ENCODE results near the gene PICALM. TPM values are rescaled to one million over a fixed set of nuclear protein-coding genes. Genes with fewer than 3 reads are reported as not detected.

Gene PICALM
- polyA plus RNA-seq, 10 donors, result 103 to 178 (median 136) TPM

DNA sequence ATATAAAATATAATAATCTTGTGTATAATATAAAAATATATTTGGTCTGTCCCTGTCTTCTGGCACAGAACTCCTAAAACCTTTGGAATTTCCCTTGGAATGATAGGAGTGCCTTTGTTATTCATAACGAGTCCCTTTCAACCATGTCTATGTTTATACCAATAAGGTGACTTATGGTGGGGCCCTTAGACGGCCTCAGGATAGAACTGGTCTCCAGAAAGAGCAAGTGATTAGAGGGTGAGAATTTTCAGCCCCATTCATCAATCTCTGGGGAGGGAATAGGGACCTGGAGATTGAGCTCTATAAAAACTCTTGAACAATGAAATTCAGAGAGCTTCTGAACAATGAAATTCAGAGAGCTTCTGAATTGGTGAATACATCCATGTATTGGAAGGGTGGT is 18.4 kb upstream of the PICALM start:
- no peak for DNase-seq

DNA sequence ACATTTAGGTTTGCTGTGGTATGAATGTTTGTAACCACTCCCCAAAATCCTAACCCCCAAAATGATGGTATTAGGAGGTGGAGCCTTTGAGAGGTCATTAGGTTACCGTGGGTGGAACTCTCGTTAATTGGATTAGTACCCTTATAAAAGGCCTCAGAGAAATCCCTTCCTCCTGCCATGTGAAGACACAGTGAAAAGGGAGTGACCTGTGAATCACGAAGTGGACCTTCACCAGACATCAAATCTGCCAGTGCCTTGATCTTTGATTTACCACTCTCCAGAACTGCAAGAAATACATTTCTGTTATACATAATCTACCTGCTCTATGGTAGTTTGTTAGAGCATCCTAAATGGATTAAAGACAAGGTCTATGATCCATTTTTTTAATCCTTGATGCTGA is 12.6 kb upstream of the PICALM start:
- DNase-seq, result no peak

DNA sequence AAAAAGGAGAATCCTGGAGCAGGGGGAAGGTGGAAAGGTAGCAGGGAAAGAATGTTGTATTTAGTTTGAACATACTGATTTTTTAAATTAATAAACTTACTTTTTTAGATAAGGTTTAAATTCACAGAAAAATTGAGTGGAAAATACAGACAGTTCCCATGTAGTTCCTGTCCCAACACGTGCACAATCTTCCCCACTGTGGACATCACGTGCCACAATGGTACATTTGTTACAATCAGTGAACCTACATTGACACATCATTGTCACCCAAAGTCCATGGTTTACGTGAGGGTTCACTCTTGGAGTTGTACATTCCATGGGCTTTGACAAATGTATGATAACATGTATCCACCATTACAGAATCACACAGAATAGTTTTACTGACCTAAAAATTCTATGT is 10.5 kb upstream of the PICALM start:
- DNase-seq, result no peak

DNA sequence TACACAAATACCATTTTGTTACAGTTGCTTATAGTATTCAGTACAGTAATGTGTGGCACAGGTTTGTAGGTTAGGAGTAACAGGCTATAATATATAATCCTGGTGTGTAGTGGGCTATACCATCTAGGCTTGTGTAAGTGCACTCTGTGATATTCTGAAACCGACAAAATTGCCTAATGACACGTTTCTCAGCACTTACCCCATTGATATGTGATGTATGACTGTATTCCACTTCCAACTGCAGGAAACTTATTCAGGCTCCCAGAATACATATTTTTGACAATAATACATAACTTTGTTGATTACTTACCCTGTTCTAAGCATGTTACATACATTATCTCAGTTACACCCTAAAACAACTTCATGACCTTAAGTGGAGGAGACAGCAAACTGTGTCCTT is 5.1 kb upstream of the PICALM start:
- no peak for DNase-seq

DNA sequence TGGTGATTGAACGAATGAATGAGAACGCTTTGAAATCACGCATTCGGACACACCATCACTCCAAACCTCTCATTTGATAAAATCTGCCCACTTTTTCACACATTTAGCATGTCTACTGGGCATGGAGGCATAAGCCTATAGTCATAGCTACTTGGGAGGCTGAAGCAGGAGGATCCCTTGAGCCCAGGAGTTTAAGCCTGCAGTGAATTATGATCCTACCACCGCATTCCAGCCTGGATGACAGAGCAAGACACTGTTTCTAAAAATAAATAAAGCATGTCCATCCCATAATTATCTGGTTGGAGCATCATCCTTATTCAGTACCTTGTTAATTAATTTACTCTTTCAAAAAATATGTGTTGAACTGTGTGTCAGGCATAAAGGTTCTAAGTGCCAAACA is 3.3 kb upstream of the PICALM start:
- DNase-seq, result no peak

DNA sequence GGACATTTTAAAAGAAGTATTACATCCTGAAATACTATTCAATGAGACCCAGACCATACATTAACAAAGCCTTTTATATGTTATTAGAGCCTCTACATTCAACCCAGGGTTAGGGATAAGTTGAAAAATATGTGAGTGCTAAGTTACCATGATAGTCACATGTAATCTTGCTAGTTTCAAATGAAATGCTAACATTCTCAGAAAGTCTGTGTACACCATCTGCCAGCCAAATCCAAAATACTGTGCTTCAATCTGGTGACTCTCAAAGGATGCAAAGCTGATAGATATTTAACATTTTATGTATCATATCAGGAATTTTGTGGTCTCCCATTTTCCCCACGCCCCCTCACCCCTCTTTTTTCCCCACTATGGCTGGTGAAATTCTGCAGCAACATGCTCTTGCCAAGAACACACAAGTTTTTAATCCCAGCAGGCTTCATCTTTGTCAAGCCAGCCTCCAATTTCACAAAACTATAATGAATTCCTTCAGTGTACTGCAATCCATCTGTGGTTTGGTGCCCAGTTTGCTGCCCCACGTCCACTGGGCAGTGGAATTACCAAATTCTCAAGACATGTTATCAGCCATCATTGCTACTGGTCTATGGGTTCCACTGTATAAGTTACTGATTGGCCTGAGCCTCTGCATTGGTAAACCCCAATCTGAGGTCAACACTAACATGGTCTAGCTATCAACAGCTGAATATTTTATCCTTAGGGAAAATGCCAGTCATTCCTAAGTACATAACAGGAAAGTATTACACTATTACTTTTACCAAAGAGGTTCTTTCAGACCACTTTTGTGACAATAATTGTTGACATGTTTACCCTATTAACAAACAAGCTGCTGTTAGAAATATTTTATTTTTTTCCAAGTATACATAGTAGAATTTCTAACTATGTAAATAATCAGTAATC is 1.5 kb upstream of the PICALM start:
- DNase-seq, result no peak

DNA sequence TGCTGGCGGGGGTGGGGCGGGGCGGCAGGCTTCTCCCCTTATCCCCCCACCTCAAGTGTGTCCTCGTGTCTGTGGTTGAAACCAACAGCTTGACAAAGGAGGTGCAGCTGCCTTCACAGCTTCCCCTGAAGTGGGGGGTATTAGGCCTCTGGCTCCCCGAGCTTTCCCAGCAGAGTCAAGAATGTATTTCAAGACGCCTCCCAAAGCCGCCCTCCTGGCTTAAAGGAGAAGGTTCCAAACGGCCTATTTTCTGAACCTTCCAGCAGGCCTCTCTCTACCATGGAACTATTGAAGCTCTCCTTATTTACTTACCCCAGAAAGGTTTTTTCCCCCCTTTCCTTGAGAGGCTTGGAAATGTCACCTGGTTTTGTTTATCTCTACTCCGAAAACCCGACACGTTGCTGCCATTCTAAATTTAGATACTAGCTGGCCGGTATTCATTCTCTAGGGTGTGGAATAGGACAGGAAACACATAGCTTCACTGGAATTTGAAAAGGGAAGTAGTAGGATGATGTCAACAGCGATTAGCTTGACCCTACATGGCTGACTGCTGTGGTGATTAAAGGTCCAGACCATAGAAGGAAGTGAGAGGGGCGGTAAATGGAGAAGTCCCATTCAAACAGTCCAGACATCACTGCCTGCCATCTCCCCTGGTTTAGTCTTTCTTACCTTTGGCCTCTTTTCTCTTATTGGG is 671 bp upstream of the PICALM start:
- peak; percentile 78 to 94 (median 88) for DNase-seq

DNA sequence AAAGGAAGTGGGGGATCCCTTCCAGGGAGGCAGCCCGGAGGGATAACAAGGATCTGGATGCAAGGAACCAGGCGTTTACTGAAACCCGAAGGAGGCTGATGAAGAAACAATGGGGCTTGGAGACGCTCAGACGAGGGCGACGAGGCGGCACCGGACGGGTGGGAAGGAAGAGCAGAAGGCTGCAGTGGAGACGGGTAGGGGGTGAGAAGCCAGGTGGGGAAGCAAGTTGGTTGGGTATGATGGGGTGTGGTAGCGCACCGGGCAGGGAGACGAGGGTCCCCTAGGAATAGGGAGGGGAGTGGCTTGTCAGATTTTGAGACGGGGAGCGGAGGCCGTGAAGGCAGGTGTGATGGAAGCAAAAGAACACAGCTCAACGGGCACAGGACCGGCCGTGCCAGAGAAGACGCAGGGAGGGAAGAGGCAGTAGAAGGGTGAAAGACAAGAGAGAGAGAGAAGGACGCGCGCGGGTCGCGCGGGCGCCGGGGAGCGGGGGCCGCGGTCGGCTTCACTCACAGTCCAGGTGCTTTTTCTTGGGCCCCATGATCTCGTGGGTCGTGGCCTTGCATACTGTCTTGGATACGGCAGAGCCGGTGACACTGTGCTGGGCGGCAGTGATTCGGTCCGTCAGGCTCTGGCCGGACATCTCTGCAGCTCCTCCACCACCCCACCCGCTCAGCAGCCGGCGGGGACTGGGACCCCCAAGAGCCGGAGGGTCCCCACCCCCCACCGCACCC is 579 bp downstream of the PICALM start:
- peak; percentile 26 to 87 (median 55) for DNase-seq

DNA sequence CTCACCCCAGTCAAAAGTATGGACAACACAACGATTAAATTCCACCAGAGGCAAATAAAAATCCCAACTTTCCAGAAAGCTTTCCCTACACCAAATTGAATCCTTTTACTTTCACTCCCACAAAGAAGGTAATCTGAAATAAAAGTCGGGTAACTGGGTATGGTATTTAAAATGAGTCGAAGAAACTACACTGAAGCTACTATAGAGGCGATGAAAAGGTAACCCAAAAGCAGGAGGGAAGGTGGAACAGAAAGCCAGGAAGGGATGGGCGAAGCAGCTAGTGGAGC is 1.1 kb downstream of the PICALM start:
- peak in 2 of 3 donors; percentile 22 for DNase-seq

DNA sequence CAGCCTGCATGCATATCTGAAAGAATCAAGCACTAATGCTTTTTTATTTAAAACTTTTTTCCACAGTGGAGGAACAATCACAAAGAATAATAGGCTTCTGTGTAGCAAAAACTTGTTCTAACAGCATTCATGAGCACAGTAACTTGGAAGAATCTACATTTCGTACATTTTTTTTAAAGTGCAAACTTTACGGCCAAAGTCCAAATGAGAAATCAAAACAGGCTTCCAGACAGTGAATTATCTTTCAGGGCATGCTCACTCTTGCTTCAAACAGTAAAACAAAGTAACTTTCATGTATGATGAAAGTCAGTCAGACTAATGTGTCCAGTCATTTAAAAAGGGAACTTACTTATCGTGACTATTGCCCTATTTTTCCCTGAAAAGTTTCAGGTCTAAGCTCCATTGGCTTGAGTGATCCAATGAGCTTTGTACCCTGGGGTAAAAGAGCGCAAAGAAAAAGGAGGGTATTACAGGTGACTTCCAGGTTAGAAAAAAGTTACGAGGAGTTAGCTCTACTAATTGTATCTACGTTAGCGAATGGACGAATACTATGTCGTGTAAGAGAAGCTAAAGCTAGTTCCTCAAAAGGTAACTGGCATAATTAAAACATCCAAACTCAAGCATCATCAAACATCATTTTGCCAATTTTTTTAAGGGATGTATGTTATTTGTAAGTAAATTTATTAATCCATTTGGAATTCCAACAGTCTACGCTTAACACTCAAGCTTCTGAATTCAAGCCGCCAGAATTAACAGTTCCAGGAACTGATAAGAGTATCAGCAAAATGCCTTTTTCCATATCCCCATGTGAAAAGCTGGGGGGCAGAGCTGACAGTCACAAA is 1.7 kb downstream of the PICALM start:
- DNase-seq, result peak; percentile 18 to 62 (median 28)

DNA sequence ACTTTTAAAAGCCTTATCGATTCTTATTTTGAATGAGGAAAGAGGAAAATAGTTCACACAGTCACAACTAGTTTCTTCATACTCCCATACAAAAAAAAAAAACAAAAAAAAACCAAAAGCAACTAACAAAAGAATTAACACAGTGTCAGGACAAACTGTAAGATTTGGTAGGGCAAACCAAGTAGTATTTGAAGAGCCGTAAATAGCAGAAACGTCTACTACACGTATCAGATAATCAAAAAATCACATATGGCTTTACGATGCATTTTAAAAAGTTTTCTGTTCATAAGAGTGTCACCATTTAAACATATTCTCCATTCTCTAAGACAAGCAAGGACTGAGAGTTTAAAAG is 2.3 kb downstream of the PICALM start:
- peak in 1 of 3 donors; percentile 61 for DNase-seq

DNA sequence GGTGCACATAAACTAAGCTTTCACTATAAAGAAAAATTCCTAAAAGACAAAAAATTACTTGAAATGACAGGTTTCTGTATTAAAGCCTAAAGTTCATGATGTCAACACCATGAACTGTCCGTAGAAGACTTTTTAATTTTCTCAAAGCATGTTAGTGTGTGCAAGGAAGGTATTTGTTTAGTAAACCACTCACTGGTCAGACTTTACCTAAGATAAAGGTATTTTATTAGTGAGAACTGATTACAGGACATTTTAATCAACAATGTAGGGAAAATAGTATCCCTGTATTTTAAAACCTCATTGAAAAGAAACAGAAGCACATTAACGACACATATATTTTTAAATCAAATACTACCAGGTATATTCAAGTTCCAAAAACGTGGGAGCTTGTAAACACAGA is 2.9 kb downstream of the PICALM start:
- no peak for DNase-seq

DNA sequence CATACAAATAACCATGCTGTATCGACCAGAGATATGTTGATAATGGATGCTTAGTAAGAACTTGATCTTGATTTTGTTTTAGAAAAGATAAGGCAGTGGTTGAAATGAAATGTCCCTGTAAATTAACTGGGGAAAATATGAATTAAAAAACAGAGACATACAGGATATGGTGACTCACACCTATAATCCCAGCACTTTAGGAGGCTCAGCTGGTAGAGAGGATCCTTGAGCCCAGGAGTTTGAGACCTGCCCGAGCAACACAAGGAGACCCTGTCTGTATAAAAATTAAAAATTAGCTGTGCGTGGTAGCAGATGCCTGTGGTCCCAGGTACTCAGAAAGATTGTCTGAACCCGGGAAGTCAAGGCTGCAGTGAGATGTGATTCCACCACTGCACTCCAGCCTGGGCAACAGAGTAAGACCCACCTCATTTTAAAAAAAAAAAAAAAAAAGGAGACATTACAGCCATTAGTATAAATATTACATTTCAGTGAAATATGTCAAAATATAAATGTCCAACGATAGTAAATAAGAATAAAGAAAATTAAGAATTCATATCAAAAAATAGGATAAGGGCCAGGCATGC is 4.6 kb downstream of the PICALM start:
- DNase-seq, result no peak

DNA sequence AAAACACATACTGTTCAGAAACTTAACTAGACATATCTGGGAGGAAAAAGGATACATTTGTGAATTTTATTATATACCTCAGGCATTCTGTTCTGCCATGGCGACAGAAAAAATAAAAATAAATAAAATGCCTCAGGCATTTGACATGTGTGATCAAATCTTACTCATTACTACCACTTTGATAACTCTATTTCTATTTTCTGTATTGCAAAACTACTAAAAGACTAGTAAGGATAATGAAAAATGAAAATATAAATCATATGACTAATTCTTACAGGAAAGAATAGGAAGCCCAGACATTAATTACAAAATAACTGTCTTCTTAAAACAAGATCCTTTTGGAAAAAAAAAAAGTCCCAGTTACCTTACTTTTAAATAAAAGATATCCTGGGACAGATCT is 5.3 kb downstream of the PICALM start:
- no peak for DNase-seq

DNA sequence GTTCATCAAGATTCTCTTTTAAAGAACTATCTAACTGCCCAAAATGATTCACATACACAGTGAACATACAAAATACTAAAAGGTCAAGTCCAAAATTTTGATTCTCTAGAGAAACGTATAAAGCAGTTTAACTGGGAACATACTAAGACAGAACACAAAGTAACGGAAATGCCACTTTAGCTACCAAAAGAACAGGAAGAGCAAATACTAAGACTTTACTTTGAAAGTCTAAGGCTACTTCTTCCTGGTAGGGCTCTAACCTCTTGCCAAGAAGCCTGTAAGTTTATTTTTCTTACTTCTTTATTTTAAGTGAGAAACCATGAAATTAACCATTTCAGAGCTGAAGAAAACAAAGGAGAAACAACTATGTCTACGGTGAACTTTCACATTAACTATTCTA is 6.2 kb downstream of the PICALM start:
- DNase-seq, result no peak

DNA sequence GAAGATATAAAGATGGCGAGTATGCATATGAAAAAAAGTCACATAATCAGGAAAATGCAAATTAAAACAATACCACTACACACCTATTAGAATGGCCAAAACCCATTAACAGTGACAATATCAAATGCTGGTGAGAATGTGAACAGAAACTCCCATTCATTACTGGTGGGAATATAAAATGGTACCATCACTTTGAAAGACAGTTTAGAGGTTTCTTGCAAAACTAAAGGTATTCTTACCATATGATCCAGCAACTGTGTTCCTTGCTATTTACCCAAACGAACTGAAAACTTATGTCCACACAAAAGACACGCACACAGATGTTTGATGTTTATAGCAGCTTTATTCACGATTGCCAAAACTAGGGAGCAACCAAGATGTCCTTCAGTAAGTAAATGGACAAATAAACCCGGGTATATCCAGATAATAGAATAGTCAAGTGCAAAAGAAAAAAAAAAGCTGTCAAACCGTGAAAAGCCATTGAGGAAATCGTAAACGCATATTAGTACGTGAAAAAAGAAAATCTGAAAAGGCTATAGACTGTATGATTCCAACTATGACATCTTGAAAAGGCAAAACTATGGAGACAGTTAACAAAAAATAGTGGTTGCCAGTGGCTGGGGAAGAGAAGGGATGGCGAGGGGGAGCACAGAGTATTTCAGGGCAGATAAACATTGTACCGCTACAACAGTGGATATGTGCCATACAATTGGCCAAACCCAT is 7.2 kb downstream of the PICALM start:
- DNase-seq, result no peak

DNA sequence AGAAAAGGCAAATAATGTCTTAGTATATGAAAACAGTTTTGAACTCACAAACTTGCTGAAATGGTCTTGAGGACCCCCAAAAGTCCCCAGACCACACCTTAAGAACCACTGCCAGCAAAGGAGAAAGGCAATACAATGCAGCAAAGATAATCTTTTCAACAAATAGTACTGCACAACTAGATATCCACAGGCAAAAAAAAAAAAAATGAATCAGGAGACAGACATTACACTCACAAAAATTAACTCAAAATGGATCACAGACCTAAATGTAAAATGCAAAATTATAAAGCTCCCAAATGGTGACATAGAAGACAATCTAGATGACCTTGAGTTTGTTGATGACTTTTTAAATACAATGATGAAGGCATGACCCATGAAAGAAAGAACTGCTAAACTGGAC is 8.3 kb downstream of the PICALM start:
- DNase-seq, result no peak

DNA sequence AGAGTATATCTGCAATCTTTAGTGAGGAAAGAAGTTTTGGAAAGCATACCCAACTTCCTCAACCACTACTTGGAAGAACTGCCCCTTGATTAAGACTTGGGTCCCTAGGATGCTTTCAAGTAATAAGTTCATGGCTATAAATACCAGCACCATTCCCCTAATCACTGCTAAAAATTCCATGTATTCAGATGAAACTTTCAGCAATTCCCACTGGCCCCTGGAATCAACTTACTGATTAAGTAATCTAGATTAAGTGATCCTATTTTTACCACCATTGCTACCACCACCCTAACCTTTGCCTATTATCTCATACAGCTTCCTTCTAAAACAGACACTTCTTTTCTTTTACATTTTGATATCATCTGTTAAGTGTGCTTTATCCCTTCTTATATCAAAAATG is 10.5 kb downstream of the PICALM start:
- DNase-seq, result no peak

DNA sequence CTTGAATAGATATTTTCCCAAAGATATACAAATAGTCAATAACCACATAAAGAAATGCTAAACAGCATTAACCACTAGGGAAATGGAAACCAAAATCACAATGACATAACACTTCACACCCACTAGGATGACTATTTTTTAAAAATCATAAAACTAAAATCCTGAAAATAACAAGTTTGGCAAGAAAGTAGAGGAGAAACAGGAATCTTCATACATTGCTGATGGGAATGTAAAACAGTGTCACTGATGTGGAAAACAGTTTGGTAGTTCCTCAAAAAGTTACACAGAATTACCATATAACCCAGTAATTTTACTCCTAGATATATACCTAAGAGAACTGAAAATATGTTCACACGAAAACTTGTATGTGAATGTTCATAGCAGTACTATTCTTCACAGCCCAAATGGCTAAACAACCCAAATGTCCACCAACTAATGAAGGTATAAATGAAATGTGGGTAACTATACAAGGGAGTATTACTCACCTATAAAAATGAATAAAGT is 12.5 kb downstream of the PICALM start:
- DNase-seq, result no peak
